Immature natural killer cell (primary cell): ENCODE measurements around the gene ADGRG2. TPM values are rescaled to one million over a fixed set of nuclear protein-coding genes. Genes with fewer than 3 reads are reported as not detected.
A peak's percentile ranks its signal among the peaks of the same experiment; 100 is the strongest.

Source experiments
- DNase-seq, 3 donors: peaks; one replicate each; pipeline ENCODE4 v3.0.0; 2022; ENCODE audit warnings: mixed read lengths in 1 of 3
- H3K27ac Mint-ChIP-seq, 6 donors: one replicate each; pipeline ENCODE4 v1.8.0; 2020; ENCODE audit warnings: mixed read lengths in 6 of 6, mild to moderate bottlenecking in 5 of 6, inconsistent platforms in 4 of 6, moderate library complexity in 3 of 6
- H3K27me3 Mint-ChIP-seq, 3 donors: one replicate each; pipeline ENCODE4 v1.8.0; 2020 to 2021; ENCODE audit warnings: low read depth in 3 of 3, mild to moderate bottlenecking in 3 of 3, mixed read lengths in 3 of 3, moderate library complexity in 3 of 3, inconsistent platforms in 1 of 3
- H3K36me3 Mint-ChIP-seq, 3 donors: one replicate each; pipeline ENCODE4 v1.8.0; 2020; ENCODE audit warnings: mixed read lengths in 3 of 3, inconsistent platforms in 2 of 3, mild to moderate bottlenecking in 2 of 3
- H3K4me1 Mint-ChIP-seq, 2 donors: one replicate each; pipeline ENCODE4 v1.8.0; 2020; ENCODE audit warnings: inconsistent platforms in 2 of 2, mild to moderate bottlenecking in 2 of 2, mixed read lengths in 2 of 2, moderate library complexity in 1 of 2
- H3K4me3 Mint-ChIP-seq, 5 donors: one replicate each; pipeline ENCODE4 v1.8.0; 2020; ENCODE audit warnings: mild to moderate bottlenecking in 5 of 5, mixed read lengths in 5 of 5, inconsistent platforms in 3 of 5, moderate library complexity in 3 of 5
- H3K9me3 Mint-ChIP-seq, 6 donors: one replicate each; pipeline ENCODE4 v1.8.0; 2020; ENCODE audit warnings: mild to moderate bottlenecking in 6 of 6, mixed read lengths in 6 of 6, inconsistent platforms in 4 of 6, moderate library complexity in 3 of 6
- polyA plus RNA-seq, 3 donors: library from polyadenylated mRNA; unstranded; fragments of 300-500 nt; fragmentation: Illumina TruSeq; gene quantifications; one replicate each; pipeline ENCODE4 v1.2.3, GENCODE V29; 2021

Gene ADGRG2
- polyA plus RNA-seq, 3 donors from 2014 or later, result not detected

DNA sequence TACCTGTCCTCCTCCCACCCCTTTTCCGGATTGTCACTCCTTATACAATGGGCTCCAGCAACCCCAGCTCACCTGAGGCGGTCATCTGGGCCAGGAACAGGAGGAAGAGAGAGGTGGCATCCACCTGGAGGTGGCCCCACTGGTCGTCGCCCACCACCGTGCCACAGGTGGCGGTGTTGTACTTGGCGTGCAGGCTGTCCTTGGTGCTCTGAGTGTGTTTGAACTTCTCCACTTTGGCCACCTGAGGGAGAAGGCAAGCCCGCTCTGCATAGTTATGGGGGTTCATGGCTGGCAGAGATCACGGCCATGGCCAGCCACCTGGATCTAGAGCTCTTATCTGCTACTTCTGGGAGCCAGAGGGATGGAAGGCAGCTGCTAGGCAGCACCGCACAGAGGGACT lies 171.2 kb downstream of the ADGRG2 start:
- no peak for DNase-seq
- Mint-ChIP-seq H3K27ac (no peak overlapping the region), H3K4me3 (no peak overlapping the region), H3K4me1 (no peaks in the 10 kb centered on the region), H3K9me3 (no peaks in the 10 kb centered on the region), H3K27me3 (peaks cover 0 to 9% (median 2%) of the 10 kb centered on the region in 3 donors), H3K36me3 (peaks cover 4 to 9% (median 6%) of the 10 kb centered on the region in 3 donors)

- peaks cover 4 to 9% (median 6%) of the 10 kb centered on the region in 3 donors for H3K36me3 Mint-ChIP-seq
- peak overlapping the region in 1 of 6 donors; percentile 56 for H3K27ac Mint-ChIP-seq
- H3K9me3 Mint-ChIP-seq, result no peaks in the 10 kb centered on the region
- H3K4me1 Mint-ChIP-seq, result no peaks in the 10 kb centered on the region
- no peak overlapping the region for H3K4me3 Mint-ChIP-seq
- DNase-seq, result no peak
- peaks cover 0 to 9% (median 2%) of the 10 kb centered on the region in 3 donors for H3K27me3 Mint-ChIP-seq
Observed at GRCh38 chrX:18949944-18950301, 172.3 kb downstream of the ADGRG2 start.

- Mint-ChIP-seq H3K9me3 (no peaks in the 10 kb centered on the region), H3K4me1 (no peaks in the 10 kb centered on the region), H3K27me3 (peaks cover 0 to 9% (median 2%) of the 10 kb centered on the region in 3 donors), H3K36me3 (peaks cover 4 to 9% (median 6%) of the 10 kb centered on the region in 3 donors), H3K27ac (no peak overlapping the region), H3K4me3 (no peak overlapping the region)
- no peak for DNase-seq
Observed at GRCh38 chrX:18949291-18949943, 172.9 kb downstream of the ADGRG2 start.

DNA sequence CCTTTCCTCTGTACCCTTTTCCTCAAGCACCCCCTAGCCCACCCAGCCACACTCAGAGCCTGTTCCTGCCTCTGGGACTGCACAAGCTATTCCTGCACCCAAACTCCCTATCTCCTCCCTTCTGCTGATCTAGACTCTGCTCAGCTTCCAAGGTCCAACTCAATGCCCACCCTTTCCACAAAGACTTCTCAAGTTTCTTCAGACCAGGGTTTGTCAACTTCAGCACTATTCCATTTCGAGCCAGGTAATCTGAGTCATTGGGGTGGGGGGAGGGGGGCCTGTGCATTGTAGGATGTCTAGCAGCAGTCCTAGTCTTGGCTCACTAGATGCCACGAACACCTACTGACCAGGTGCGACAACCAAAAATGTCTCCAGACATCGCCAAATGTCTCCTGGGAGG lies 175.7 kb downstream of the ADGRG2 start:
- Mint-ChIP-seq H3K27me3 (peaks cover 0 to 9% (median 2%) of the 10 kb centered on the region in 3 donors), H3K27ac (peak overlapping the region in 1 of 6 donors; percentile 76), H3K36me3 (peaks cover 5 to 15% (median 11%) of the 10 kb centered on the region in 3 donors), H3K4me1 (no peaks in the 10 kb centered on the region), H3K4me3 (no peak overlapping the region), H3K9me3 (no peaks in the 10 kb centered on the region)
- no peak for DNase-seq

DNA sequence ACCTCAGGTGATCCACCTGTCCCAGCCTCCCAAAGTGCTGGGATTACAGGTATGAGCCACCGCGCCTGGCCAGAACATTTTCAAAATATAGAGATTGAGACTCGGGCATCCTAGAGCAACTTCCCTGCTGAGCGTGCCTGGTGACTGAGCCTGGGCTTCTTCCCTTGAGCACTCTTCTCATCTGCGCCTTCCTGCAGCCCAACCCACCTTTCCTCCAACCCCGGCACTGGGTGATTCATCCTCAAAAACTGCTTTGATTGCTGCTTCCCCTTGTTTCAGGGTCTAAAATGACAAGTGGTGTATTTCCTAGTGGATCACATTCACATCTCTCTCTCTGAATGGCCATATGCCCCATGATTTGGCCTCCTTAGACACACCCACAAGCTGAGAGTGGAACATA lies 176.1 kb downstream of the ADGRG2 start:
- Mint-ChIP-seq H3K27ac (peak overlapping the region in 1 of 6 donors; percentile 76), H3K4me1 (no peaks in the 10 kb centered on the region), H3K27me3 (peaks cover 0 to 7% (median 2%) of the 10 kb centered on the region in 3 donors), H3K36me3 (peaks cover 5 to 19% (median 11%) of the 10 kb centered on the region in 3 donors), H3K9me3 (no peaks in the 10 kb centered on the region), H3K4me3 (no peak overlapping the region)
- DNase-seq, result no peak

- no peak overlapping the region for H3K4me3 Mint-ChIP-seq
- DNase-seq, result no peak
- peaks cover 0 to 6% (median 2%) of the 10 kb centered on the region in 3 donors for H3K27me3 Mint-ChIP-seq
- H3K9me3 Mint-ChIP-seq, result no peaks in the 10 kb centered on the region
- H3K27ac Mint-ChIP-seq, result no peak overlapping the region
- H3K36me3 Mint-ChIP-seq, result peaks cover 5 to 22% (median 11%) of the 10 kb centered on the region in 3 donors
- H3K4me1 Mint-ChIP-seq, result no peaks in the 10 kb centered on the region
Observed at GRCh38 chrX:18945483-18945882, 176.8 kb downstream of the ADGRG2 start.

DNA sequence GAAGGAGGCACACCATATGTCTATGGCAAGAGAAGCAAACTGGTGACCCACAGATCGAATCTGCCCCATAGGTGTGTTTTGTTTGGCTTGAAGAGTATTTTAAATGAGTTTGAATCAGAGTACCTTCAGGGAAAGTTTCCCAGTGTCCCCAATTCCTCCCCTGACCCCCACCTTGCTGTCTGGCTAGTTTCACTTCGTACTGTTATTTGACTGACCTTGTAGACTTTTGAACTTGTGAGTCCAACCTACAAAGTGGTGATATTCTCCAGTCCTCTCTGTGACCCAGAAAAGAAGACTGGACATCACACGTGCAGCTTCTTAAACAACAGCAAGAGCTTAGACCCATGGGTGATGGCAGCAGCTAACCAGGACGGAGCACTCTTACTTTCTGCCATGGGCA lies 177.8 kb downstream of the ADGRG2 start:
- Mint-ChIP-seq H3K27ac (peak overlapping the region in 1 of 6 donors; percentile 5), H3K4me3 (no peak overlapping the region), H3K36me3 (peaks cover 8 to 22% (median 15%) of the 10 kb centered on the region in 3 donors), H3K27me3 (peaks cover 0 to 8% (median 2%) of the 10 kb centered on the region in 3 donors), H3K9me3 (no peaks in the 10 kb centered on the region), H3K4me1 (no peaks in the 10 kb centered on the region)
- no peak for DNase-seq

- Mint-ChIP-seq H3K4me3 (no peak overlapping the region), H3K36me3 (peaks cover 8 to 22% (median 8%) of the 10 kb centered on the region in 3 donors), H3K4me1 (no peaks in the 10 kb centered on the region), H3K9me3 (no peaks in the 10 kb centered on the region), H3K27me3 (peaks cover 0 to 7% (median 2%) of the 10 kb centered on the region in 3 donors), H3K27ac (no peak overlapping the region)
- DNase-seq, result no peak
Observed at GRCh38 chrX:18941896-18942295, 180.4 kb downstream of the ADGRG2 start.

Other genes with a start within 250 kb of the ADGRG2 start
- 10 to 100 TPM in 1 of 3 donors, 1 to 10 TPM in 2; 4.4 to 11.2 (median 6.2) TPM for gene PHKA2, start 138.4 kb downstream of the ADGRG2 start, polyA plus RNA-seq
- 100 to 1,000 TPM in 2 of 3 donors, 10 to 100 TPM in 1; 66.6 to 117 (median 102) TPM for gene PDHA1, start 221.5 kb upstream of the ADGRG2 start, polyA plus RNA-seq